Measurements from ENCODE around the gene SLC35A3.

Gene SLC35A3

DNA sequence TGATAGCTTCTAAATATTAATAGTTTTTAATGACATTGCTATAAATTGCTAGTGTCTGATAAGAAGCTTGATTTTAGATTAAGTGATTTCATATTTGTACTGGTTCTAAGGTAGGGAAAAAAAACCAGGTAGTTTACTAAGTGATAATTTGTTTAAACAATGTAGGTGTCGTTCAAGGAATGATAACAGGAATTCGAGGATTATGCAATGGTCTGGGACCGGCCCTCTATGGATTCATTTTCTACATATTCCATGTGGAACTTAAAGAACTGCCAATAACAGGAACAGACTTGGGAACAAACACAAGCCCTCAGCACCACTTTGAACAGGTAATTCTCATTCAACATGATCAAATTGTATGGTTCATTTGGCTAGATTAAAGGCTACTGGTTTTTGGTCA lies 110.5 kb downstream of the SLC35A3 start:
- no peak for DNase-seq

Measured in DMS79 treated with DMSO at 0.1 percent for 48 hours (cell line).